ENCODE results near the gene ARMC8. TPM values are rescaled to one million over a fixed set of nuclear protein-coding genes. Genes with fewer than 3 reads are reported as not detected.

The ARMC8 gene
- total RNA-seq, 1 experiment from 2014 or later, result 63.6 TPM

GRCh38 chr3:138206196-138206595, 19.1 kb downstream of the ARMC8 start:
- H2BK12ac ChIP-seq (ENCODE audit: insufficient read length, low read depth, low read length), result no peak overlapping the region
- no peaks in the 10 kb centered on the region for H3K9me3 ChIP-seq (ENCODE audit: control insufficient read depth, low read depth, low read length)
- H3K79me1 ChIP-seq (ENCODE audit: insufficient read depth, low read depth, low read length, poor library complexity, severe bottlenecking), result peaks cover 3% of the 10 kb centered on the region
- peaks cover 5 to 13% (median 10%) of the 10 kb centered on the region in 3 experiments for H3K36me3 Mint-ChIP-seq (ENCODE audit: insufficient read depth in 1 of 3, low read depth in 3 of 3)
- H3K4me3 Mint-ChIP-seq, result no peak overlapping the region
- no peak overlapping the region for H3K23ac ChIP-seq (ENCODE audit: insufficient read length, low read depth, low read length)
- H3K23me2 ChIP-seq (ENCODE audit: insufficient read length, low read depth, low read length, poor library complexity, severe bottlenecking), result no peaks in the 10 kb centered on the region
- no peak overlapping the region for H2BK120ac ChIP-seq (ENCODE audit: low read depth, low read length, poor library complexity, severe bottlenecking)
- no peaks in the 10 kb centered on the region for H3K27me3 Mint-ChIP-seq (ENCODE audit: low read depth)
- H3K9me3 Mint-ChIP-seq, result no peaks in the 10 kb centered on the region; a peak in 1 of 5 replicates
- H3K18ac ChIP-seq (ENCODE audit: insufficient read length, low read depth, low read length), result no peak overlapping the region
- no CpG with 5 or more reads among the region's 2 CpGs for WGBS (ENCODE audit: extremely low coverage, insufficient read length, low lambda C conversion rate)
- no peak overlapping the region for H3K4me2 ChIP-seq (ENCODE audit: insufficient read depth, insufficient read length, low read length)
- H2BK5ac ChIP-seq (ENCODE audit: insufficient read length, low read length), result no peak overlapping the region
- H2BK15ac ChIP-seq (ENCODE audit: low read depth, low read length), result no peak overlapping the region
- H2AFZ ChIP-seq (ENCODE audit: low read length), result no peak overlapping the region
- DNase-seq, result no peak
- no peak overlapping the region for H4K5ac ChIP-seq (ENCODE audit: insufficient read length, low read depth, low read length)
- no peak overlapping the region for H4K8ac ChIP-seq (replicated peaks; ENCODE audit: insufficient read length, low read depth, low read length)
- H3K27ac ChIP-seq (ENCODE audit: insufficient read length, low read depth, low read length), result no peak overlapping the region
- H3K9ac ChIP-seq (ENCODE audit: extremely low read depth, insufficient read length, low read length), result no peak overlapping the region
- no peaks in the 10 kb centered on the region for H4K20me1 ChIP-seq (ENCODE audit: control insufficient read depth, insufficient read depth, insufficient read length)
- H3K27me3 ChIP-seq (ENCODE audit: insufficient read depth, low read length), result no peaks in the 10 kb centered on the region
- no peaks in the 10 kb centered on the region; the same call in 1 of the 2 replicates for H3K4me1 ChIP-seq (ENCODE audit: insufficient read depth, low read length)
- H2BK20ac ChIP-seq (ENCODE audit: low read depth, low read length, poor library complexity, severe bottlenecking), result no peak overlapping the region
- H3K14ac ChIP-seq (ENCODE audit: insufficient read depth, low read length), result no peak overlapping the region
- H3K27ac Mint-ChIP-seq, result no peak overlapping the region; a peak in 1 of 7 replicates
- TF ChIP-seq CTCF (conservative IDR thresholded peaks at IDR 0.05), result no peak
- peaks cover 41% of the 10 kb centered on the region in 2 experiments for H3K4me1 Mint-ChIP-seq
- no peak overlapping the region for H3K4ac ChIP-seq (ENCODE audit: low read depth, low read length)
- H2AK5ac ChIP-seq (ENCODE audit: insufficient read length, low read length), result no peak overlapping the region
- H3K56ac ChIP-seq (ENCODE audit: insufficient read length, low read depth, low read length), result no peak overlapping the region
- peaks cover 12% of the 10 kb centered on the region; the same call in 1 of the 2 replicates for H3K79me2 ChIP-seq (ENCODE audit: insufficient read depth, low read length)
- no peak overlapping the region for H3T11ph ChIP-seq (ENCODE audit: low read length)
- no peak overlapping the region for H4K91ac ChIP-seq (ENCODE audit: insufficient read length, low read depth, low read length)

Data from H9 (cell line).